HepG2 (cell line): ENCODE measurements around the gene NUDT3. TPM values are rescaled to one million over a fixed set of nuclear protein-coding genes. Genes with fewer than 3 reads are reported as not detected.

Experiments
- ATAC-seq: fragments of 200-7000 bp; cut with Tn5 transposase; 3 replicates; pipeline ENCODE4 v1.9.1; 2020; ENCODE audit warnings: mild to moderate bottlenecking, moderate library complexity
- BruUV-seq: library from RNA; stranded (reverse); fragments of 400-500 nt; replicated peaks from 2 replicates; lab custom pipeline; 2021; lab: Mats Ljungman, UMichigan
- CTCF ChIA-PET: fragments of 300-600 bp; formaldehyde crosslinking; extraction: SDS; loops from one replicate; lab custom pipeline; 2021; ENCODE audit warnings: low total read pairs, inconsistent platforms, low intra/inter-chr PET ratio; lab: Yijun Ruan, JAX
- POLR2A ChIA-PET: fragments of 350-600 bp; sonication (Branson Sonifier 250); formaldehyde crosslinking; loops from one replicate; lab custom pipeline; 2020; ENCODE audit warnings: antibody characterized with exemption, inconsistent platforms; lab: Yijun Ruan, JAX
- DNase-seq: peaks from one replicate; pipeline ENCODE4 v3.0.0-alpha.2; 2015; ENCODE audit warnings: low spot score
- FAIRE-seq: peaks from 3 replicates; lab custom pipeline; 2011; peaks lifted over from hg19 to GRCh38; lab: Jason Lieb, UNC
- H2AFZ ChIP-seq: one replicate; pipeline ENCODE4 v1.6.1; 2011; ENCODE audit warnings: low read length, inconsistent platforms
- H3K27ac ChIP-seq: fragments of 300-600 bp; 3 replicates; pipeline ENCODE4 v1.8.0; 2011; ENCODE audit warnings: mixed run types, mild to moderate bottlenecking, mixed read lengths, low read length, inconsistent platforms; ENCODE audit not compliant: insufficient read depth; ENCODE audit errors: extremely low read length
- H3K27me3 ChIP-seq, 2 experiments: fragments of 200-600 bp in 1 of 2; 2 replicates in 1 of 2; 3 replicates in 1 of 2; pipeline versions ENCODE4 v1.6.0 to v1.8.0; 2011; ENCODE audit warnings: low read length in 2 of 2, mild to moderate bottlenecking in 2 of 2, moderate library complexity in 2 of 2, inconsistent platforms in 1 of 2; ENCODE audit not compliant: insufficient read depth in 2 of 2, control insufficient read depth in 1 of 2
- H3K36me3 ChIP-seq, 2 experiments: fragments of 200-600 bp in 1 of 2; replicated peaks in 1 of 2; 2 replicates in 1 of 2; 3 replicates in 1 of 2; pipeline versions ENCODE4 v1.5.1 to v1.8.0; 2011; ENCODE audit warnings: low read length in 2 of 2, inconsistent platforms in 1 of 2; ENCODE audit not compliant: insufficient read depth in 2 of 2, control insufficient read depth in 1 of 2
- H3K4me1 ChIP-seq: 2 replicates; pipeline ENCODE4 v1.5.1; 2012; ENCODE audit warnings: low read length, inconsistent platforms; ENCODE audit not compliant: insufficient read depth
- H3K4me2 ChIP-seq: 2 replicates; pipeline ENCODE4 v1.6.0; 2011; ENCODE audit warnings: low read depth, low read length, inconsistent platforms
- H3K4me3 ChIP-seq, 3 experiments: fragments of 200-600 bp in 1 of 3; sonication (generic), shearing (Covaris generic) in 1 of 3; replicated peaks in 1 of 3; 2 replicates each; pipeline ENCODE4 v1.5.1; 2011 to 2016; ENCODE audit warnings: low read length in 3 of 3, inconsistent platforms in 2 of 3, low read depth in 2 of 3, mild to moderate bottlenecking in 2 of 3, control low read depth in 1 of 3, mixed read lengths in 1 of 3; ENCODE audit not compliant: insufficient read depth in 1 of 3
- H3K79me2 ChIP-seq: one replicate; pipeline ENCODE4 v1.6.1; 2011; ENCODE audit warnings: low read length, inconsistent platforms; ENCODE audit not compliant: insufficient read depth
- H3K9ac ChIP-seq: 2 replicates; pipeline ENCODE4 v1.6.0; 2011; ENCODE audit warnings: mild to moderate bottlenecking, low read depth, low read length, inconsistent platforms; ENCODE audit not compliant: insufficient read depth
- H3K9me3 ChIP-seq: 2 replicates; pipeline ENCODE4 v1.5.1; 2012; ENCODE audit warnings: mild to moderate bottlenecking, low read length
- H4K20me1 ChIP-seq: 2 replicates; pipeline ENCODE4 v1.6.0; 2011; ENCODE audit warnings: inconsistent platforms, mild to moderate bottlenecking, low read length, moderate library complexity; ENCODE audit not compliant: insufficient read depth
- CENPT ChIP-seq: sonication (generic); formaldehyde crosslinking; IDR thresholded peaks from 2 replicates; pipeline ENCODE4 v1.8.0; 2022; ENCODE audit warnings: low read depth, mild to moderate bottlenecking, moderate library complexity, missing genetic modification reagents
- CHCHD3 ChIP-seq: sonication (generic); formaldehyde crosslinking; IDR thresholded peaks from 2 replicates; pipeline ENCODE4 v1.8.0; 2022; ENCODE audit warnings: mild to moderate bottlenecking, missing genetic modification reagents, moderate library complexity
- CSRNP2 ChIP-seq: sonication (generic); formaldehyde crosslinking; conservative IDR thresholded peaks from 2 replicates; pipeline ENCODE4 v1.8.0; 2022; ENCODE audit warnings: low read depth, missing genetic modification reagents
- E2F5 ChIP-seq: sonication (generic); formaldehyde crosslinking; conservative IDR thresholded peaks from 2 replicates; pipeline ENCODE4 v1.4.0; 2020; ENCODE audit warnings: missing genetic modification reagents
- MXD4 ChIP-seq: IDR thresholded peaks from 2 replicates; pipeline ENCODE4 v1.6.1; 2016; ENCODE audit warnings: mild to moderate bottlenecking, missing biosample characterization, missing genetic modification reagents
- REL ChIP-seq: sonication (generic); formaldehyde crosslinking; conservative IDR thresholded peaks from 2 replicates; pipeline ENCODE4 v1.8.0; 2022; ENCODE audit warnings: mild to moderate bottlenecking, missing genetic modification reagents, moderate library complexity
- TBX2 ChIP-seq: sonication (generic); formaldehyde crosslinking; IDR thresholded peaks from 2 replicates; pipeline ENCODE4 v1.5.0; 2020; ENCODE audit warnings: missing genetic modification reagents, mild to moderate bottlenecking, borderline replicate concordance
- ZFP37 ChIP-seq: sonication (generic); formaldehyde crosslinking; IDR thresholded peaks from 2 replicates; pipeline ENCODE4 v1.4.0; 2020; ENCODE audit warnings: missing genetic modification reagents, borderline replicate concordance
- ZNF570 ChIP-seq: sonication (generic); formaldehyde crosslinking; IDR thresholded peaks from 2 replicates; pipeline ENCODE4 v1.4.0; 2020; ENCODE audit warnings: mild to moderate bottlenecking, missing genetic modification reagents, borderline replicate concordance
- ZNF775 ChIP-seq: sonication (generic); formaldehyde crosslinking; IDR thresholded peaks from 2 replicates; pipeline ENCODE4 v1.4.0; 2020; ENCODE audit warnings: missing genetic modification reagents, mild to moderate bottlenecking, moderate library complexity, borderline replicate concordance
- ZNF792 ChIP-seq: IDR thresholded peaks from 2 replicates; pipeline ENCODE4 v1.6.1; 2016
- ZSCAN21 ChIP-seq: sonication (generic); formaldehyde crosslinking; IDR thresholded peaks from 2 replicates; pipeline ENCODE4 v1.8.0; 2022; ENCODE audit warnings: mild to moderate bottlenecking, missing genetic modification reagents, moderate library complexity, borderline replicate concordance
- WGBS: methylation state at CpG from one replicate; pipeline ENCODE4 v1.1.6; 2017; ENCODE audit warnings: low lambda C conversion rate; 5-methylcytosine and 5-hydroxymethylcytosine counted together
- in situ Hi-C: cut with HindIII; loops from 2 replicates; pipeline ENCODE4 v1.10.0; 2017; ENCODE audit warnings: low pct_unique_long_range_greater_than_20kb; ENCODE audit not compliant: extremely low pct_ligation_motif_present
- intact Hi-C: fragments of 100-400 bp; cut with micrococcal nuclease; formaldehyde crosslinking; loops from one replicate; pipeline ENCODE4 v1.10.0; 2022; ENCODE audit not compliant: unreplicated experiment
- polyA plus RNA-seq, 8 experiments: library from polyadenylated mRNA; depleted of rRNA in 3 of 8; stranded (reverse) in 7 of 8; unstranded in 1 of 8; fragments of >200 nt; fragmentation: Illumina TruSeq in 4 of 8; extraction: Trizol in 4 of 8; gene quantifications; 2 replicates each; pipeline versions ENCODE4 v1.2.1 to v1.2.3, GENCODE V29; 2011 to 2016; ENCODE audit warnings: low read depth in 4 of 8, missing spikeins in 1 of 8, mixed read lengths in 1 of 8; ENCODE audit not compliant: insufficient read depth in 1 of 8
- total RNA-seq, 5 experiments: library from RNA; depleted of rRNA; stranded (reverse); fragments of >200 nt; fragmentation: Illumina TruSeq; extraction: Trizol; gene quantifications; 2 replicates each; pipeline ENCODE4 v1.2.3, GENCODE V29; 2016; ENCODE audit warnings: low read depth in 1 of 5
- TF ChIP-seq, protein P1 (sequence below): sonication (generic); formaldehyde crosslinking; IDR thresholded peaks from 2 replicates; pipeline ENCODE4 v1.5.0; 2020; ENCODE audit warnings: missing genetic modification reagents
- TF ChIP-seq, protein P2 (sequence below): sonication (generic); formaldehyde crosslinking; IDR thresholded peaks from 2 replicates; pipeline ENCODE4 v1.8.0; 2023; ENCODE audit warnings: mild to moderate bottlenecking, missing genetic modification reagents

The NUDT3 gene
- total and polyA plus RNA-seq, 2 of the 13 experiments (the other 11 are each of a cell fraction or from before 2014, with no cell fraction given), result 20.2 to 20.6 TPM

DNA sequence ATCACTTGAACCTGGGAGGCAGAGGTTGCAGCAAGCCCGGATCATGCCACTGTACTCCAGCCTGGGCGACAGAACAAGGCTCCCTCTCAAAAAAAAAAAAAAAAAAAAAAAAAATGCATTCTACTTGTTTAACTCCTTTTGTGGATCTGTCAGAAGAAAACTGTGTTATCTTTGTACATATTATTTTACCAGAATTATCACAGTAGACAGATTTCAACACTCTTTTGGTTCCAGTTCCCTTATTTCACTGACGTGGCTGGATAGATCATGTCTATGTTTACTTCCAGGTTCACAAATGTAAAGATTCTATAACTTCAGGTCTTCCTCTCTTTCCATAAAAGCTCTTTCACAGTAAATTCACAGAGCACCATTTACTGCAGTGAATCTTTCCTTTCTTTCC, 18.4 kb downstream of the NUDT3 start (continued):
- TF ChIP-seq, protein P1, sequence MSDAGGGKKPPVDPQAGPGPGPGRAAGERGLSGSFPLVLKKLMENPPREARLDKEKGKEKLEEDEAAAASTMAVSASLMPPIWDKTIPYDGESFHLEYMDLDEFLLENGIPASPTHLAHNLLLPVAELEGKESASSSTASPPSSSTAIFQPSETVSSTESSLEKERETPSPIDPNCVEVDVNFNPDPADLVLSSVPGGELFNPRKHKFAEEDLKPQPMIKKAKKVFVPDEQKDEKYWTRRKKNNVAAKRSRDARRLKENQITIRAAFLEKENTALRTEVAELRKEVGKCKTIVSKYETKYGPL (CRISPR knock-in tag), result no peak
- no peak for TF ChIP-seq REL
- TF ChIP-seq CSRNP2 (CRISPR knock-in tag), result no peak
- TF ChIP-seq ZNF570 (CRISPR knock-in tag), result no peak
- TF ChIP-seq, all 625 proteins: peak for 0

GRCh38 chr6:34373511-34373910, 19.0 kb downstream of the NUDT3 start:
- no TSS peak for BruUV-seq
- no peak overlapping the region for H3K9ac ChIP-seq
- H3K36me3 ChIP-seq, result peaks cover 0 to 1% of the 10 kb centered on the region in 2 experiments; a peak in 2 of 5 replicates
- H3K9me3 ChIP-seq, result no peaks in the 10 kb centered on the region
- peaks cover 72% of the 10 kb centered on the region for H3K79me2 ChIP-seq
- ATAC-seq (no peak), DNase-seq (no peak), FAIRE-seq (no peak)
- H3K4me2 ChIP-seq, result no peak overlapping the region
- POLR2A ChIA-PET, result no interaction called here
- H3K27ac ChIP-seq, result no peak overlapping the region
- in situ Hi-C loops, result no loop called here
- H2AFZ ChIP-seq, result no peak overlapping the region
- TF ChIP-seq ZFP37 (CRISPR knock-in tag) (no peak), ZNF775 (CRISPR knock-in tag) (no peak), MXD4 (no peak), CHCHD3 (CRISPR knock-in tag) (no peak), ZNF792 (no peak), CENPT (CRISPR knock-in tag) (no peak), E2F5 (CRISPR knock-in tag) (no peak), TBX2 (CRISPR knock-in tag) (no peak), ZSCAN21 (CRISPR knock-in tag) (no peak)
- TF ChIP-seq, protein P2, sequence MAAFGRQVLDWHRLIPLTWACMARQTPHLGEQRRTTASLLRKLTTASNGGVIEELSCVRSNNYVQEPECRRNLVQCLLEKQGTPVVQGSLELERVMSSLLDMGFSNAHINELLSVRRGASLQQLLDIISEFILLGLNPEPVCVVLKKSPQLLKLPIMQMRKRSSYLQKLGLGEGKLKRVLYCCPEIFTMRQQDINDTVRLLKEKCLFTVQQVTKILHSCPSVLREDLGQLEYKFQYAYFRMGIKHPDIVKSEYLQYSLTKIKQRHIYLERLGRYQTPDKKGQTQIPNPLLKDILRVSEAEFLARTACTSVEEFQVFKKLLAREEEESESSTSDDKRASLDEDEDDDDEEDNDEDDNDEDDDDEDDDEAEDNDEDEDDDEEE (CRISPR knock-in tag), result no peak
- WGBS, result 97% methylated on average over 5 of the region's 5 CpGs
- peaks cover 47% of the 10 kb centered on the region for H3K4me1 ChIP-seq
- H3K4me3 ChIP-seq, result no peak overlapping the region
- H3K27me3 ChIP-seq, result no peaks in the 10 kb centered on the region
- intact Hi-C loops, result no loop called here
- CTCF ChIA-PET, result no interaction called here
- peaks cover 21% of the 10 kb centered on the region; the same call in 1 of the 2 replicates for H4K20me1 ChIP-seq
